Measurements from ENCODE around the gene GLT1D1.

The GLT1D1 gene

GRCh38 chr12:128969480-128970055, 116.3 kb downstream of the GLT1D1 start:
- no peak for DNase-seq

- DNase-seq = no peak
These were observed 116.8 kb downstream of the GLT1D1 start for GRCh38 chr12:128970110-128970509.

GRCh38 chr12:128970941-128971340, 117.7 kb downstream of the GLT1D1 start:
- DNase-seq = no peak

GRCh38 chr12:128971802-128972201, 118.5 kb downstream of the GLT1D1 start:
- no peak for DNase-seq

GRCh38 chr12:128973883-128974681, 120.8 kb downstream of the GLT1D1 start:
- DNase-seq = no peak

GRCh38 chr12:128974881-128975280, 121.6 kb downstream of the GLT1D1 start:
- no peak for DNase-seq

- DNase-seq = no peak
These were observed 123.0 kb downstream of the GLT1D1 start for GRCh38 chr12:128976120-128976738.

- no peak for DNase-seq
These were observed 124.2 kb downstream of the GLT1D1 start for GRCh38 chr12:128977441-128977840.

GRCh38 chr12:128978067-128978466, 124.8 kb downstream of the GLT1D1 start:
- DNase-seq = no peak

GRCh38 chr12:128980623-128981022, 127.3 kb downstream of the GLT1D1 start:
- DNase-seq = no peak

- no peak for DNase-seq
These were observed 128.8 kb downstream of the GLT1D1 start for GRCh38 chr12:128981971-128982533.

- no peak for DNase-seq
These were observed 129.7 kb downstream of the GLT1D1 start for GRCh38 chr12:128982933-128983332.

GRCh38 chr12:128983371-128983770, 130.1 kb downstream of the GLT1D1 start:
- no peak for DNase-seq

- no peak for DNase-seq
These were observed 133.7 kb downstream of the GLT1D1 start for GRCh38 chr12:128986957-128987356.

GRCh38 chr12:128989287-128989686, 136.0 kb downstream of the GLT1D1 start:
- no peak for DNase-seq

GRCh38 chr12:128991716-128992115, 138.4 kb downstream of the GLT1D1 start:
- no peak for DNase-seq

GRCh38 chr12:128992116-128992515, 138.8 kb downstream of the GLT1D1 start:
- DNase-seq = no peak

GRCh38 chr12:128992550-128992949, 139.3 kb downstream of the GLT1D1 start:
- DNase-seq = no peak

- no peak for DNase-seq
These were observed 141.6 kb downstream of the GLT1D1 start for GRCh38 chr12:128994856-128995255.

GRCh38 chr12:128995619-128996018, 142.3 kb downstream of the GLT1D1 start:
- DNase-seq = no peak

- DNase-seq = no peak
These were observed 148.5 kb downstream of the GLT1D1 start for GRCh38 chr12:129001826-129002225.

GRCh38 chr12:129002427-129002826, 149.1 kb downstream of the GLT1D1 start:
- DNase-seq = no peak

GRCh38 chr12:129005416-129005815, 152.1 kb downstream of the GLT1D1 start:
- no peak for DNase-seq

GRCh38 chr12:129005829-129006228, 152.6 kb downstream of the GLT1D1 start:
- DNase-seq = no peak

Data from cortex of kidney (tissue), 1 donor.